ENCODE results near the gene GDF9.

The GDF9 gene

DNA sequence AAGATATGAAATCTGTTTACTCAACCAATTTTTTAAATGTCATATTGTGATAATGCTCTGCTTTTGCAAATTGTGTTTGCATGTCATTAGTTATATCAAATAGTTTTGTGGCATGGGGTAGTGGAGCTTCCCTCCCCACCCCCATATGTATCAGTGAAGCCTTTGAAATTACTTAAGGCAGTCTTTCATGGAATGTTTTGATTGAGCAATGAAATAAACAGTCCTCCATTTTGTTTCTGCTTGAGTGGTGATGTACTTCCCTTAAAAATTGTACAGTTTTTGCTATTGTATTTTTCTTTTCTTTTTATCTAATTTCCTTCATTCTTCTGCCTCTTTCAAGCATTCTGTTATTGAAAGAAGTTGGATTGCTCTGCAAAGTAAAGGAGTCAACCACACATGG lies 49.7 kb downstream of the GDF9 start:
- no peak for DNase-seq

- DNase-seq = no peak
Observed at GRCh38 chr5:132816083-132816482, 50.2 kb downstream of the GDF9 start.

DNA sequence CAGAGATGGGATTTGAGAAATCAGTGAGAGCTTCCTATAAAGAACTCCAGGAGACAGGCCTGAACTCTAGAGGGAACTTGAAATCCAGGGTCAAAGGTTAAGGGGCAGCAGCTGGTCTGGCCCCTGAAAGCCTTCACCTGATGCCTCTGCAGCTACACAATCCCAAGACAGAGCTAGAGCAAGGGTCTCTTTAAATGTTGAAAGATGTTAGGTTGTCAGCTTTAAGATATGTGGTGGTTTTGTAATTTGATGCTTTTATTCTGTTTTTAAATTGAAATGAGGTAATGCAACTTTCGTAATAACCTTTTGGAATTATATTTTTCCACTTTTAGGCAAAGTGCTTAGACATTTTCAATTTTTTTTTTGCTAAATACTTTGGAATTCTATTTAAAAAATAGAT lies 50.8 kb downstream of the GDF9 start:
- no peak for DNase-seq

- no peak for DNase-seq
Observed at GRCh38 chr5:132814503-132815294, 51.6 kb downstream of the GDF9 start.

GRCh38 chr5:132813599-132814502 lies 52.4 kb downstream of the GDF9 start:
- DNase-seq = peak; percentile 80

DNA sequence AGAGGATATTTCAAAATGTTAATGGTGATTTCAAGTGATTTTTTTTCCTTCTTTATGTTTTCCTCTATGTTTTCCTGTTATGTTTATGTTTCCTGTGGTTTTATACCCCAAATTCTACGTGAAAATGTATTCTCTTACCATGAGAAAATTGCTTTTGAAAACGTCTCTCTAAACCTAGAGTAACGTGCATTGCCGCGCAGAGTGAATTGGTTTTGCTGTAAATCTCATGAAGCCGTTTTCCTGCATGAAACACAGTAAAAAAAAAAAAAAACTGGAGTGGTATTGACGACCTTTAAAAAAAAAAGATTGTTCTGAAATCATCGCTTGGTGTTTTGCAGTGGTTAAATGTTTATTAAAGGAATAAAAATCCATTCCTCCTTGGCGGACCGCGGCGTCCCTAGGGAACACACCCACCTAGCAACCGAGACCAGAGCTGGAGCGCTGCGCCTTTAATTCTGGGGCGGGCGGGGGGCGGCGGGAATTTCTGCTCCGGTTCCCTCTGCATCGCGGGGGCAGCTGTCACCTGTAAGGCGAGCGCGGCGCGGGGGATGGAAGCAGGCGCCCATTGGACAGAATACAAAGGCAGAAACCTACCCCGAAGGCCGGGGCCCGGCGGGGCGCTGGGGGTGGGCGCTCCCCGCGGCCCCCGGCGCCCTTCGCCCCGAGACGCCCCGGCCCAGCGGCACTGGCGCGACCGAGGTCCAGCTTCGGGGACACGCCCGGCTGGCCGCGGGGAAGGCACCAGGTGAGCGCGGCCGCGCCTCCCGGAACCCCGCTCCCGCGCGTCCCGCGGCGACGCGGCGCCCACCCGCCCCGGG lies 53.3 kb downstream of the GDF9 start, which contains the start of gene SOWAHA:
TSS of gene SOWAHA (plus strand) at position 522 of the 818 bp plus-strand sequence. CDS start 320 bp downstream, outside the sequence.
- peak; percentile 51 for DNase-seq

DNA sequence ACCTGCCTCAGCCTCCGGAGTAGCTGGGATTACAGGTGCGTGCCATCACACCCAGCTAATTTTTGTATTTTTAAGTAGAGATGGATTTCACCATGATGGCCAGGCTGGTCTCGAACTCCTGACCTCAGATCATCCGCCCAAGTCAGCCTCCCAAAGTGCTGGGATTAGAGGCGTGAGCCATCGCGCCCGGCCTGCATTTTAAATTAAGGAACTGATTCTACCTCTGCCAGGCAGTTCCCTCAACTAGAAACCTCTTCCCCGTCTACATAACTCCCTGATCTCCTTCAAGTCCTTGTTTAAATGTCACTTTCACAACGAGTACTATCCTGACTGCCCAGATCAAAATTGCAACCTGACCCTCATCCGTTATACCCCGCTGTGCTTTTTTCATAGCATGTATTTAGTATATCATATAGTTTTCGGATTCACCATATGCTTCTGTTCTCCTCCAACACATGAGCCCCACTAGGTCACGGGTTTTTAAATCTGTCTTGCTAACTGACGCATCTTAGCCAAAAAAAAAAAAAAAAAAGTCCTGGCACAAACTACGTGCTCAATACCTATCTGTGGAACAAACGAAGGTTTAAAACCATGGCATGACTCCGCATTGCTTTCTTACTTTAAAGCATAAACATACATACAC lies 54.0 kb downstream of the GDF9 start:
- no peak for DNase-seq
